ENCODE results near the gene ZNF526.

DNA sequence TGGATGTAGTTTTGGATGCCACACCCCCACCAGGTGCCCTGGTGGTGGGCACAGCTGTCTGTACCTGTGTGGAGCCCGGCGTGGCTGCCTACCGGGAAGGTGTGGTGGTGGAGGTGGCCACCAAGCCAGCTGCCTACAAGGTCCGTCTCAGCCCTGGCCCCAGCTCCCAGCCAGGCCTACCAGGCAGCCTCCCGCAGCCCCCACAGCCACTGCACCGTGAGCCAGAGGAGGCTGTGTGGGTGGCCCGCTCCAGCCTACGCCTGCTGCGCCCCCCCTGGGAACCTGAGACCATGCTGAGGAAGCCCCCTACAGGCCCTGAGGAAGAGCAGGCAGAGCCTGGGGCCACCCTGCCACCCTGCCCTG is 52.4 kb downstream of the ZNF526 start:
- no peak for TF ChIP-seq POLR2A (IDR thresholded peaks at IDR 0.05; ENCODE audit: low read length)
- TF ChIP-seq GATA1 (IDR thresholded peaks at IDR 0.05; ENCODE audit: low read depth, low read length): no peak

All from erythroblast (primary cell).